GM12873 (cell line): ENCODE data around the gene DGLUCY.

Source experiments
- TF ChIP-seq, protein P1 (sequence below): IDR thresholded peaks from 2 replicates; pipeline ENCODE4 v1.5.1; 2012; ENCODE audit warnings: low read depth, mild to moderate bottlenecking, moderate library complexity, low read length, control low read depth; ENCODE audit not compliant: insufficient read depth; ENCODE audit errors: missing control alignments

The DGLUCY gene

DNA sequence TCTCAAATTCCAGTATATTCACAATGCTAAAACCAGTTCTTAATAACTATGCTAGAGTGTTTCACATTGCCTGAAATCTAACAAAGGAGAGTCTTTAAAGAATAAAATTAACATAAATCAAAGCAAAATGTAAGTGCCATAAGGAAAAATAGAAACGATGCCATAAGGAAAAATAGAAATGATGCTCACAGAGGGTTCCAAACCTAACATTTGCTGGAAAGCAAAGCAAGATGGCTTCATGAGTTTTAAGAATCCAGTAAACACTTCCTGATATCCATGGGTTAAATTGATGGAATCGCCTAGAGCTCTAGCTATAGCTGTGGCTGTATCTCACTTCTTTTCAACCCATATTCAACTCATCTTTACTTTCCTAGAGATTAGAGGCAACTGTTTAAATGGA, 66.7 kb downstream of the DGLUCY start:
- TF ChIP-seq, protein P1, sequence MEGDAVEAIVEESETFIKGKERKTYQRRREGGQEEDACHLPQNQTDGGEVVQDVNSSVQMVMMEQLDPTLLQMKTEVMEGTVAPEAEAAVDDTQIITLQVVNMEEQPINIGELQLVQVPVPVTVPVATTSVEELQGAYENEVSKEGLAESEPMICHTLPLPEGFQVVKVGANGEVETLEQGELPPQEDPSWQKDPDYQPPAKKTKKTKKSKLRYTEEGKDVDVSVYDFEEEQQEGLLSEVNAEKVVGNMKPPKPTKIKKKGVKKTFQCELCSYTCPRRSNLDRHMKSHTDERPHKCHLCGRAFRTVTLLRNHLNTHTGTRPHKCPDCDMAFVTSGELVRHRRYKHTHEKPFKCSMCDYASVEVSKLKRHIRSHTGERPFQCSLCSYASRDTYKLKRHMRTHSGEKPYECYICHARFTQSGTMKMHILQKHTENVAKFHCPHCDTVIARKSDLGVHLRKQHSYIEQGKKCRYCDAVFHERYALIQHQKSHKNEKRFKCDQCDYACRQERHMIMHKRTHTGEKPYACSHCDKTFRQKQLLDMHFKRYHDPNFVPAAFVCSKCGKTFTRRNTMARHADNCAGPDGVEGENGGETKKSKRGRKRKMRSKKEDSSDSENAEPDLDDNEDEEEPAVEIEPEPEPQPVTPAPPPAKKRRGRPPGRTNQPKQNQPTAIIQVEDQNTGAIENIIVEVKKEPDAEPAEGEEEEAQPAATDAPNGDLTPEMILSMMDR, result no peak

DNA sequence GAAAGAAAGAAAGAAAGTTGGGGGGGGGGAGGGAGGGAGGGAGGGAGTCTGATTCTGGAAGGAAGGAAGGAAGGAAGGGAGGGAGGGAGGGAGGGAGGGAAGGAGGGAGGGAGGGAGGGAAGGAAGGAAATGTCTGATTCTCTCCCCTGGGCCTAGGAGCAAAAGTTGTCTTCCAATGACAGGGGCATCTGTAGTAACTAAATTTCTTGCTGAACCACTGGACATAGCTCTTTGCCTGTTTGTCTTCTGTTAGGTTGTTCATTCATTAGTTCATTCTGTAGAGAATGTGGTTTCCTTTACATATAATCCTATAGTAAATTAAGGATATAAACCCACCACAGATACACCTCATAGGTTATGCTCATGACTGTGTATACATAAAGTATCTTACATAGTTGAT, 70.7 kb downstream of the DGLUCY start:
- TF ChIP-seq, protein P1, result no peak

DNA sequence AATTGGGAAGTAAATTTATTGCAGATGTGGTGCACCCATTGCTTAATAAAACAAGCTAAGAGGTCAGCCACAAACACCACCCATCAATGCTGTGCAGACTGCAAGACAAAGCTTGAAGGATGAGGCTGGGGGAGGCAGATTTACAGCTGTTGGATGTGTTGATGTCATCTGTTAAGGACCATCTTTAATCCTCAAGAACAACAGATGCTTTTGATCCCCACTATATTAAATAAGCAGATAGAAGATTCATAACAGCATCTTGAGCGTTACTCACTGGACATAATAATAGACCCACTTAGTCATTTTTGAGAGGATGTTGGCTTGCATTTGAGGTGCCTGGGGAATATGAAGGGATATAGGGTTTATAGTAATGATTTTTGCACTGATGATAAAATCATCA, 71.8 kb downstream of the DGLUCY start:
- TF ChIP-seq, protein P1, result no peak

DNA sequence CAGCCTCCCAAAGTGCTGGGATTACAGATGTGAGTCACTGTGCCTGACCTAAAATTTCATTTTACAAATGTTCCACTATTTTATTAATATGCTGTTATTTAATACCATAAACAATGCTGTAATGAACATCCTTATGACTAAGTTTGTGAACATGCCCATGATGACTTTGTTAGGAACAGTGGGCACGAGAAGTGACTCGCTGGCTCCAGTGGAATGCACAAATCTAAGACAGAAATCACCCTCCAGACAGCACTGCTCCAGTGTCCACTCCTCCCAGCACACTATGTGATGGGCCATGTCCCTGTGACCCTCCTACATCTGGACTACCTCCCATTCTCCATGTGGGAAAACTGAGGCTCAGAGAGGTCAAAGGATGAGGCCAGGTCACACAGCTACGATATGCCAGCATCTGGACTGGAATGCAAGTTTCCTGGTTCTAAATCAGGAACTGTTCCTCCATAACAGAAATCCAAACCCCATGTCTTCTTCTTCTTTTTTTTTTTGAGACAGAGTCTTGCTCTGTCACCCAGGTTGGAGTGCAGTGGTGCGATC, 72.7 kb downstream of the DGLUCY start:
- TF ChIP-seq, protein P1, result no peak

DNA sequence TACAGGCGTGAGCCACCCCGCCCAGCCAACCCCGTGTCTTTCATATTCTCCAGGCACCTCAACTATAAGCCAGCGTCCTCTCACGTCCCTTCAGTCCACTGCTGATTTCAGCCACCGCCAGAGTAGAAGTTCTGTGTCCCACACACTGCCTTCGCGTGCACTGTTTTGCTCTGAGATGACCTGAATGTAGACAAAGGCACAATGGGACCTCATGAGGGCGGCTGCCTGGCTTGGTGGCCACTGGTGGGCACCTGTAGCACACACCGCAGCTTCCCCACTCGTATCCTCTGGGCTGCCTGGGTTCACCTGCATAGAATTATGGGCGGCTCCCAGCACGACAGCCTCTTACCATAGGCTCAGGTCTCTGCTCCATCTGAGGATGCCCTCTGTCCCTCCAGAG, 73.4 kb downstream of the DGLUCY start:
- TF ChIP-seq, protein P1, result no peak

DNA sequence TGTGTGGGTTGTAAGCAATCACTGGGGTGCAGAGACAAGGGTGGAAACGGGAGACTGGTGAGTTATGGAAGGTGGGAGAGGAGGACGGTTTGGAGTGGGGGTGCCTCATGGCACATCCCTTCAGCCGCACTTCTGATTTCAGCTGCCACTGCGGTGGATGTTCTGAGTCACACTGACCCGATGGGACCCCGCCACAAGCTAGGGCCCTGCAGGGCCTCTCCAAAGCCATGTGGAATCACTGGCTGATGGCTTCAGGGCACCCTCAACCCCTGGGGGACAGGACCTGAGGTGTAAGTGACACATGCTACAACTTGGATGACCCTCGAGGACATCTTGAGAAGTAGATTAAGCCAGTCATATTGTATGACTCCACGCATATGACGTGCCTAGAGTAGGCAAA, 77.0 kb downstream of the DGLUCY start:
- TF ChIP-seq, protein P1, result no peak

DNA sequence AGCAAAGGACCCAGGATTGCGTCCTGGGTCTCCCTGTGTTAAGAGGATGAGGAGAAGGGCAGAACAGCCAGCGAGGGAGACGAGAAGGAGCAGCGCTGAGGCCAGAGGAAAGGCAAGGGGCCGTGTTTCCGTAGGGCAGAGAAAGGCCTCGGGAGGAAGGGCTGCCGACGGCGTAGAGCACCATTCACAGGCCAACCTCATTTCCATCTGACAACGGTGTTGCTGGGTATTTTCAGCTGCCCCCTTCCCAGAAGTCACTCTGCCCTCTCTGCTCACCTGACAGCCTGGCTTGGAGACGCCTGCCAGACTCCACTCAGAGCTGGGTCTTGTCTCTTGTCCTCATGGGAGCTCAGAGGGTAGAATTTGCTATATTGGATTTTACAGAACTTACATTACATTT, 79.2 kb downstream of the DGLUCY start:
- TF ChIP-seq, protein P1, result no peak

DNA sequence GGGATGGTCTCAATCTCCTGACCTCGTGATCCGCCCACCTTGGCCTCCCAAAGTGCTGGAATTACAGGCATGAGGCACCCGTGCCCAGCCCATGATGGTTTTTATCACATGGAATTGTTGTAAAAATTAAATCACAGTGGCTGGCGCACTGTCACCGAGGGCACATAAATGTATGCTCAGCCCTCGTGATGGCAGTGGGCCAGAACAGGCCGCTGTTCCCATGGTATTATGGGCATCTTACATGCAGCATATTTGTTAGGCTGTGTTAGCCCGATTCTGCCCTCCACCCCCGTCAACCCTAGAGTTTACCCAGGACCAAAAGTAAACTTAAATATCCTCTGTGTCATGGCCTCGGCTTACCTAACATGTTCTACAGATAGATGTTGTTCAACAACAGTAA, 82.0 kb downstream of the DGLUCY start:
- TF ChIP-seq, protein P1, result no peak
